GM18508 (cell line): ENCODE data around the gene LSS.
"Not testable (repeated sequence)": the region's sequence is repeated elsewhere in the genome, so short reads cannot be mapped to it uniquely, and the experiment has no call there.

Experiments used
- ATAC-seq: cut with Tn5 transposase; IDR thresholded peaks from one replicate; pipeline ENCODE4 v1.9.1; 2021; ENCODE audit warnings: moderate number of reproducible peaks; ENCODE audit not compliant: insufficient read depth, unreplicated experiment

LSS gene

GRCh38 chr21:46157396-46157986 is 71.1 kb downstream of the LSS start:
- no peak for ATAC-seq

GRCh38 chr21:46156678-46157077 is 71.9 kb downstream of the LSS start:
- ATAC-seq: no peak

GRCh38 chr21:46156378-46156645 is 72.3 kb downstream of the LSS start:
- no peak for ATAC-seq

GRCh38 chr21:46155514-46156377 is 72.8 kb downstream of the LSS start, which contains the start of gene FTCD:
Gene FTCD, minus strand, starts transcription at chr21:46155579. Its CDS starts 56 bp downstream, at chr21:46155523.
- no peak for ATAC-seq

GRCh38 chr21:46154955-46155513 is 73.5 kb downstream of the LSS start:
- no peak for ATAC-seq

- no peak for ATAC-seq
Measured at GRCh38 chr21:46154155-46154954, 74.2 kb downstream of the LSS start.

GRCh38 chr21:46153247-46154154 is 75.1 kb downstream of the LSS start:
- no peak for ATAC-seq

GRCh38 chr21:46152927-46153246 is 75.7 kb downstream of the LSS start:
- no peak for ATAC-seq

GRCh38 chr21:46151989-46152926 is 76.3 kb downstream of the LSS start:
- no peak for ATAC-seq

- ATAC-seq: no peak
Measured at GRCh38 chr21:46151261-46151988, 77.1 kb downstream of the LSS start.

- no peak for ATAC-seq
Measured at GRCh38 chr21:46150491-46151121, 78.0 kb downstream of the LSS start.

- no peak for ATAC-seq
Measured at GRCh38 chr21:46150073-46150472, 78.5 kb downstream of the LSS start.

GRCh38 chr21:46149205-46149901 is 79.2 kb downstream of the LSS start:
- no peak for ATAC-seq

GRCh38 chr21:46148106-46148505 is 80.5 kb downstream of the LSS start:
- ATAC-seq: no peak

- ATAC-seq: not testable (repeated sequence)
Measured at GRCh38 chr21:46147429-46147828, 81.1 kb downstream of the LSS start.

GRCh38 chr21:46146856-46147255 is 81.7 kb downstream of the LSS start:
- no peak for ATAC-seq
